ENCODE measurements around the gene PNMT. TPM values are rescaled to one million over a fixed set of nuclear protein-coding genes. Genes with fewer than 3 reads are reported as not detected.

PNMT gene
- total and polyA plus RNA-seq, 2 experiments from 2014 or later = 1.9 to 2.5 TPM

GRCh38 chr17:39655105-39655504 is 13.1 kb upstream of the PNMT start (continued):
- TF ChIP-seq, protein P1, sequence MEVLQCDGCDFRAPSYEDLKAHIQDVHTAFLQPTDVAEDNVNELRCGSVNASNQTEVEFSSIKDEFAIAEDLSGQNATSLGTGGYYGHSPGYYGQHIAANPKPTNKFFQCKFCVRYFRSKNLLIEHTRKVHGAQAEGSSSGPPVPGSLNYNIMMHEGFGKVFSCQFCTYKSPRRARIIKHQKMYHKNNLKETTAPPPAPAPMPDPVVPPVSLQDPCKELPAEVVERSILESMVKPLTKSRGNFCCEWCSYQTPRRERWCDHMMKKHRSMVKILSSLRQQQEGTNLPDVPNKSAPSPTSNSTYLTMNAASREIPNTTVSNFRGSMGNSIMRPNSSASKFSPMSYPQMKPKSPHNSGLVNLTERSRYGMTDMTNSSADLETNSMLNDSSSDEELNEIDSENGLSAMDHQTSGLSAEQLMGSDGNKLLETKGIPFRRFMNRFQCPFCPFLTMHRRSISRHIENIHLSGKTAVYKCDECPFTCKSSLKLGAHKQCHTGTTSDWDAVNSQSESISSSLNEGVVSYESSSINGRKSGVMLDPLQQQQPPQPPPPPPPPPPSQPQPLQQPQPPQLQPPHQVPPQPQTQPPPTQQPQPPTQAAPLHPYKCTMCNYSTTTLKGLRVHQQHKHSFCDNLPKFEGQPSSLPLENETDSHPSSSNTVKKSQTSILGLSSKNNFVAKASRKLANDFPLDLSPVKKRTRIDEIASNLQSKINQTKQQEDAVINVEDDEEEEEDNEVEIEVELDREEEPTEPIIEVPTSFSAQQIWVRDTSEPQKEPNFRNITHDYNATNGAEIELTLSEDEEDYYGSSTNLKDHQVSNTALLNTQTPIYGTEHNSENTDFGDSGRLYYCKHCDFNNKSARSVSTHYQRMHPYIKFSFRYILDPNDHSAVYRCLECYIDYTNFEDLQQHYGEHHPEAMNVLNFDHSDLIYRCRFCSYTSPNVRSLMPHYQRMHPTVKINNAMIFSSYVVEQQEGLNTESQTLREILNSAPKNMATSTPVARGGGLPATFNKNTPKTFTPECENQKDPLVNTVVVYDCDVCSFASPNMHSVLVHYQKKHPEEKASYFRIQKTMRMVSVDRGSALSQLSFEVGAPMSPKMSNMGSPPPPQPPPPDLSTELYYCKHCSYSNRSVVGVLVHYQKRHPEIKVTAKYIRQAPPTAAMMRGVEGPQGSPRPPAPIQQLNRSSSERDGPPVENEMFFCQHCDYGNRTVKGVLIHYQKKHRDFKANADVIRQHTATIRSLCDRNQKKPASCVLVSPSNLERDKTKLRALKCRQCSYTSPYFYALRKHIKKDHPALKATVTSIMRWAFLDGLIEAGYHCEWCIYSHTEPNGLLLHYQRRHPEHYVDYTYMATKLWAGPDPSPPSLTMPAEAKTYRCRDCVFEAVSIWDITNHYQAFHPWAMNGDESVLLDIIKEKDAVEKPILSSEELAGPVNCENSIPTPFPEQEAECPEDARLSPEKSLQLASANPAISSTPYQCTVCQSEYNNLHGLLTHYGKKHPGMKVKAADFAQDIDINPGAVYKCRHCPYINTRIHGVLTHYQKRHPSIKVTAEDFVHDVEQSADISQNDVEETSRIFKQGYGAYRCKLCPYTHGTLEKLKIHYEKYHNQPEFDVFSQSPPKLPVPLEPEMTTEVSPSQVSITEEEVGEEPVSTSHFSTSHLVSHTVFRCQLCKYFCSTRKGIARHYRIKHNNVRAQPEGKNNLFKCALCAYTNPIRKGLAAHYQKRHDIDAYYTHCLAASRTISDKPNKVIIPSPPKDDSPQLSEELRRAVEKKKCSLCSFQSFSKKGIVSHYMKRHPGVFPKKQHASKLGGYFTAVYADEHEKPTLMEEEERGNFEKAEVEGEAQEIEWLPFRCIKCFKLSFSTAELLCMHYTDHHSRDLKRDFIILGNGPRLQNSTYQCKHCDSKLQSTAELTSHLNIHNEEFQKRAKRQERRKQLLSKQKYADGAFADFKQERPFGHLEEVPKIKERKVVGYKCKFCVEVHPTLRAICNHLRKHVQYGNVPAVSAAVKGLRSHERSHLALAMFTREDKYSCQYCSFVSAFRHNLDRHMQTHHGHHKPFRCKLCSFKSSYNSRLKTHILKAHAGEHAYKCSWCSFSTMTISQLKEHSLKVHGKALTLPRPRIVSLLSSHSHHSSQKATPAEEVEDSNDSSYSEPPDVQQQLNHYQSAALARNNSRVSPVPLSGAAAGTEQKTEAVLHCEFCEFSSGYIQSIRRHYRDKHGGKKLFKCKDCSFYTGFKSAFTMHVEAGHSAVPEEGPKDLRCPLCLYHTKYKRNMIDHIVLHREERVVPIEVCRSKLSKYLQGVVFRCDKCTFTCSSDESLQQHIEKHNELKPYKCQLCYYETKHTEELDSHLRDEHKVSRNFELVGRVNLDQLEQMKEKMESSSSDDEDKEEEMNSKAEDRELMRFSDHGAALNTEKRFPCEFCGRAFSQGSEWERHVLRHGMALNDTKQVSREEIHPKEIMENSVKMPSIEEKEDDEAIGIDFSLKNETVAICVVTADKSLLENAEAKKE (CRISPR knock-in tag; IDR thresholded peaks at IDR 0.05) = no peak
- no peak for TF ChIP-seq CTCF (conservative IDR thresholded peaks at IDR 0.05; ENCODE audit: low read depth in 2 of 2)
- no peak for TF ChIP-seq POLR2AphosphoS5 (IDR thresholded peaks at IDR 0.05; ENCODE audit: low read depth)
- no peak for TF ChIP-seq NANOG (IDR thresholded peaks at IDR 0.05; ENCODE audit: borderline replicate concordance)

- peaks cover 4% of the 10 kb centered on the region; the same call in 1 of the 2 replicates for H3F3A ChIP-seq (replicated peaks; ENCODE audit: low read depth)
- H3K4me2 ChIP-seq = no peak overlapping the region
- no peaks in the 10 kb centered on the region for H3K27me3 ChIP-seq (ENCODE audit: insufficient read depth)
- no peak overlapping the region for H3K4me3 ChIP-seq
- peaks cover 10% of the 10 kb centered on the region for H4K20me1 ChIP-seq (replicated peaks; ENCODE audit: insufficient read depth)
- H3K79me2 ChIP-seq (replicated peaks; ENCODE audit: insufficient read depth) = no peaks in the 10 kb centered on the region
- Mint-ChIP-seq H3K27me3 (ENCODE audit: insufficient read depth, low read depth, poor library complexity) (peaks cover 8% of the 10 kb centered on the region), H3K4me1 (peaks cover 44% of the 10 kb centered on the region), H3K4me3 (no peak overlapping the region), H3K9me3 (no peaks in the 10 kb centered on the region; the same call in 2 of the 3 replicates), H3K27ac (no peak overlapping the region), H3K36me3 (ENCODE audit: low read depth) (peaks cover 24% of the 10 kb centered on the region)
- H3K4me1 ChIP-seq (ENCODE audit: insufficient read depth) = peaks cover 12% of the 10 kb centered on the region
- TF ChIP-seq STAT1 (IDR thresholded peaks at IDR 0.05; ENCODE audit: unreplicated experiment) = no peak
- TF ChIP-seq ETS1 (IDR thresholded peaks at IDR 0.05) = no peak
- TF ChIP-seq JUNB (IDR thresholded peaks at IDR 0.05; ENCODE audit: unreplicated experiment) = no peak
- TF ChIP-seq, protein P2, sequence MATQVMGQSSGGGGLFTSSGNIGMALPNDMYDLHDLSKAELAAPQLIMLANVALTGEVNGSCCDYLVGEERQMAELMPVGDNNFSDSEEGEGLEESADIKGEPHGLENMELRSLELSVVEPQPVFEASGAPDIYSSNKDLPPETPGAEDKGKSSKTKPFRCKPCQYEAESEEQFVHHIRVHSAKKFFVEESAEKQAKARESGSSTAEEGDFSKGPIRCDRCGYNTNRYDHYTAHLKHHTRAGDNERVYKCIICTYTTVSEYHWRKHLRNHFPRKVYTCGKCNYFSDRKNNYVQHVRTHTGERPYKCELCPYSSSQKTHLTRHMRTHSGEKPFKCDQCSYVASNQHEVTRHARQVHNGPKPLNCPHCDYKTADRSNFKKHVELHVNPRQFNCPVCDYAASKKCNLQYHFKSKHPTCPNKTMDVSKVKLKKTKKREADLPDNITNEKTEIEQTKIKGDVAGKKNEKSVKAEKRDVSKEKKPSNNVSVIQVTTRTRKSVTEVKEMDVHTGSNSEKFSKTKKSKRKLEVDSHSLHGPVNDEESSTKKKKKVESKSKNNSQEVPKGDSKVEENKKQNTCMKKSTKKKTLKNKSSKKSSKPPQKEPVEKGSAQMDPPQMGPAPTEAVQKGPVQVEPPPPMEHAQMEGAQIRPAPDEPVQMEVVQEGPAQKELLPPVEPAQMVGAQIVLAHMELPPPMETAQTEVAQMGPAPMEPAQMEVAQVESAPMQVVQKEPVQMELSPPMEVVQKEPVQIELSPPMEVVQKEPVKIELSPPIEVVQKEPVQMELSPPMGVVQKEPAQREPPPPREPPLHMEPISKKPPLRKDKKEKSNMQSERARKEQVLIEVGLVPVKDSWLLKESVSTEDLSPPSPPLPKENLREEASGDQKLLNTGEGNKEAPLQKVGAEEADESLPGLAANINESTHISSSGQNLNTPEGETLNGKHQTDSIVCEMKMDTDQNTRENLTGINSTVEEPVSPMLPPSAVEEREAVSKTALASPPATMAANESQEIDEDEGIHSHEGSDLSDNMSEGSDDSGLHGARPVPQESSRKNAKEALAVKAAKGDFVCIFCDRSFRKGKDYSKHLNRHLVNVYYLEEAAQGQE (IDR thresholded peaks at IDR 0.05; ENCODE audit: unreplicated experiment) = no peak
- no peak for TF ChIP-seq ZNF331 (CRISPR knock-in tag; IDR thresholded peaks at IDR 0.05; ENCODE audit: low read depth)
- TF ChIP-seq CTCF (conservative IDR thresholded peaks at IDR 0.05; ENCODE audit: low read depth in 2 of 2) = no peak
- no peaks in the 10 kb centered on the region for H3K9me2 ChIP-seq (ENCODE audit: insufficient read depth)
- no peak overlapping the region for H2AFZ ChIP-seq
- no peak overlapping the region for H3K27ac ChIP-seq (ENCODE audit: low read depth)
- H3K36me3 ChIP-seq (ENCODE audit: insufficient read depth) = no peaks in the 10 kb centered on the region
- ATAC-seq (no peak), DNase-seq (ENCODE audit: low spot score) (no peak)
Measured at GRCh38 chr17:39658346-39658745, 9.9 kb upstream of the PNMT start.
